ENCODE measurements around the gene ACOX2. TPM values are rescaled to one million over a fixed set of nuclear protein-coding genes. Genes with fewer than 3 reads are reported as not detected.

The ACOX2 gene
- total RNA-seq, 1 experiment from 2014 or later = 0.85 TPM

DNA sequence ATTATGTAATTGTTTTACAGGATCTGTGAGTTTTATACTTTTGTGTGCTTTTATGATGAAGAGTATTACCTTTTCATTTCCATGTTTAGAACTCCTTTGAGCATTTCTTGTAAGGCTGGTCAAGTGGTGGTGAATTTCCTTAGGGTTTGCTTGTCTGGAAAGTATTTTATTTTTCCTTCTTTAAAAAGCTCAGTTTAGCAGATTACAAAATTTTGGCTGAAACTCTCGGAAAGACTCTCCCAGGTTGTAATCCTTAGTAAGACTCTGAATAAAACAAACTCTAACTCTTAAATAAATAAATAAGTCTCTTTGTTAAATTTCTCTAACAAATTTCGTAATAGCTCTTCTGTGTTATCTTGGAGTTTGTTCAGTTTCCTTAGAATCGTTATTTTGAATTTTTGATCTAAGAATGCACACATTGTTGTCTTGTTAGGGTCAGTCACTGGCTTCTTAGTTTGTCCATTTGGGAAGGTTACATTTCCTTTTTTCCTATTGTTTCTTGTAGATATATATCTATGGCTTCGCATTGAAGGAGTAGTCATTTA, 14.7 kb upstream of the ACOX2 start:
- no peaks in the 10 kb centered on the region for H3K79me2 ChIP-seq (ENCODE audit: insufficient read depth, low read length)
- no peak overlapping the region for H3K23ac ChIP-seq (ENCODE audit: insufficient read length, low read depth, low read length)
- H3K4ac ChIP-seq (ENCODE audit: low read depth, low read length) = no peak overlapping the region
- no peak overlapping the region for H2BK120ac ChIP-seq (ENCODE audit: low read depth, low read length, poor library complexity, severe bottlenecking)
- H2AK5ac ChIP-seq (ENCODE audit: insufficient read length, low read length) = no peak overlapping the region
- no peak overlapping the region for H2BK5ac ChIP-seq (ENCODE audit: insufficient read length, low read length)
- no peak overlapping the region for H3K27ac ChIP-seq (ENCODE audit: insufficient read length, low read depth, low read length)
- H4K5ac ChIP-seq (ENCODE audit: insufficient read length, low read depth, low read length) = no peak overlapping the region
- TF ChIP-seq, protein P1, sequence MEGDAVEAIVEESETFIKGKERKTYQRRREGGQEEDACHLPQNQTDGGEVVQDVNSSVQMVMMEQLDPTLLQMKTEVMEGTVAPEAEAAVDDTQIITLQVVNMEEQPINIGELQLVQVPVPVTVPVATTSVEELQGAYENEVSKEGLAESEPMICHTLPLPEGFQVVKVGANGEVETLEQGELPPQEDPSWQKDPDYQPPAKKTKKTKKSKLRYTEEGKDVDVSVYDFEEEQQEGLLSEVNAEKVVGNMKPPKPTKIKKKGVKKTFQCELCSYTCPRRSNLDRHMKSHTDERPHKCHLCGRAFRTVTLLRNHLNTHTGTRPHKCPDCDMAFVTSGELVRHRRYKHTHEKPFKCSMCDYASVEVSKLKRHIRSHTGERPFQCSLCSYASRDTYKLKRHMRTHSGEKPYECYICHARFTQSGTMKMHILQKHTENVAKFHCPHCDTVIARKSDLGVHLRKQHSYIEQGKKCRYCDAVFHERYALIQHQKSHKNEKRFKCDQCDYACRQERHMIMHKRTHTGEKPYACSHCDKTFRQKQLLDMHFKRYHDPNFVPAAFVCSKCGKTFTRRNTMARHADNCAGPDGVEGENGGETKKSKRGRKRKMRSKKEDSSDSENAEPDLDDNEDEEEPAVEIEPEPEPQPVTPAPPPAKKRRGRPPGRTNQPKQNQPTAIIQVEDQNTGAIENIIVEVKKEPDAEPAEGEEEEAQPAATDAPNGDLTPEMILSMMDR (conservative IDR thresholded peaks at IDR 0.05) = no peak
- H2BK15ac ChIP-seq (ENCODE audit: low read depth, low read length) = no peak overlapping the region
- no peaks in the 10 kb centered on the region for H3K79me1 ChIP-seq (ENCODE audit: insufficient read depth, low read depth, low read length, poor library complexity, severe bottlenecking)
- H2BK12ac ChIP-seq (ENCODE audit: insufficient read length, low read depth, low read length) = no peak overlapping the region
- DNase-seq = no peak
- H3K36me3 Mint-ChIP-seq (ENCODE audit: insufficient read depth in 1 of 3, low read depth in 3 of 3) = peaks cover 4 to 15% (median 6%) of the 10 kb centered on the region in 3 experiments
- peaks cover 4% of the 10 kb centered on the region for H3K27me3 Mint-ChIP-seq (ENCODE audit: low read depth)
- H3K27me3 ChIP-seq (ENCODE audit: insufficient read depth, low read length) = no peaks in the 10 kb centered on the region
- no peaks in the 10 kb centered on the region for H4K20me1 ChIP-seq (ENCODE audit: control insufficient read depth, insufficient read depth, insufficient read length)
- no peaks in the 10 kb centered on the region for H3K9me3 ChIP-seq (ENCODE audit: control insufficient read depth, low read depth, low read length)
- no peak overlapping the region for H3K4me2 ChIP-seq (ENCODE audit: insufficient read depth, insufficient read length, low read length)
- no peak overlapping the region for H3K14ac ChIP-seq (ENCODE audit: insufficient read depth, low read length)
- peaks cover 16 to 18% of the 10 kb centered on the region in 2 experiments for H3K9me3 Mint-ChIP-seq
- no peak overlapping the region for H2BK20ac ChIP-seq (ENCODE audit: low read depth, low read length, poor library complexity, severe bottlenecking)
- no peak overlapping the region for H3K27ac Mint-ChIP-seq
- no peak overlapping the region for H3T11ph ChIP-seq (ENCODE audit: low read length)
- no peak overlapping the region for H4K8ac ChIP-seq (replicated peaks; ENCODE audit: insufficient read length, low read depth, low read length)
- H2AFZ ChIP-seq (ENCODE audit: low read length) = no peak overlapping the region
- H3K9ac ChIP-seq (ENCODE audit: extremely low read depth, insufficient read length, low read length) = no peak overlapping the region
- no peaks in the 10 kb centered on the region for H3K4me1 ChIP-seq (ENCODE audit: insufficient read depth, low read length)
- no peak overlapping the region for H3K4me3 Mint-ChIP-seq
- WGBS (ENCODE audit: extremely low coverage, insufficient read length, low lambda C conversion rate) = no CpG with 5 or more reads among the region's 4 CpGs
- no peak overlapping the region for H3K56ac ChIP-seq (ENCODE audit: insufficient read length, low read depth, low read length)
- no peak overlapping the region for H3K18ac ChIP-seq (ENCODE audit: insufficient read length, low read depth, low read length)
- H3K23me2 ChIP-seq (ENCODE audit: insufficient read length, low read depth, low read length, poor library complexity, severe bottlenecking) = no peaks in the 10 kb centered on the region
- H4K91ac ChIP-seq (ENCODE audit: insufficient read length, low read depth, low read length) = no peak overlapping the region
- H3K4me1 Mint-ChIP-seq = peaks cover 2 to 3% of the 10 kb centered on the region in 2 experiments; a peak in 2 of 4 replicates
